Measurements from ENCODE around the gene AFG1L.
"Not testable (repeated sequence)": the region's sequence is repeated elsewhere in the genome, so short reads cannot be mapped to it uniquely, and the experiment has no call there.

Gene AFG1L

GRCh38 chr6:108416047-108416833 is 121.4 kb downstream of the AFG1L start:
- peak; percentile 20 for DNase-seq (ENCODE audit: low read depth)

DNA sequence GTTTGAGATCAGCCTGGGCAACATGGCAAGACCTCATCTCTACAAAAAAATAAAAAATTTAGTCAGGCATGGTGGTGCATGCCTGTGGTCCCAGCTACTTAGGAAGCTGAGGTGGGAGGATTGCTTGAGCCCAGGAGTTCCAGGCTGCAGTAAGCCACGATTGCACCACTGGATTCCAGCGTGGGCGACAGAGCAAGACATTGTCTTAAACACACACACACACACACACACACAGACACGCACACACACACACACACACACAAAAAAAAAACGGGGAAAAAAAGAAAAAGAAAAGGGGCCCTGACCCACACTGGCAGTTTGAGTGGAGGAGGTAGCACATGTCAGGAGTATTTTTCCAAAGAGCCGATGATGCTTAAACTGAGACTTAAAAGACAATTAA is 122.2 kb downstream of the AFG1L start:
- DNase-seq (ENCODE audit: low read depth): peak; percentile 96

DNA sequence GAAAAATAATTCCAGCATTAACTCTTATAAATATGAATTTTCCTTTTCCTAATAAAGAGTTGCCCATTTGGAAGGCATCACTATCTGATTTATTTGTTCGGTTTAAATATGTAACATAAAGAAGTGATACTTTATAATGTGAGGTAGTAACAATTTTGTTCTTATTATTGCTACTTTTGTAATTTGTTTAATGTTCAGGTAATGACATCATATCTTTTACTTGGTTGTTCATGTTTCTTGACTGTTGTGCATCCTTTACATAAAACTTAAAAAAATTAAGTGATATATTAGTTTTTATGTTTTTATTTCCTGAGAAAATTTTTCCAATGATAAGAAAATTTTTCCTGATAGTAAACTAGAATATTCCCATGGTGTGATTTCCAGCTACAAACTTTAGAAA is 124.6 kb downstream of the AFG1L start:
- DNase-seq (ENCODE audit: low read depth): no peak

DNA sequence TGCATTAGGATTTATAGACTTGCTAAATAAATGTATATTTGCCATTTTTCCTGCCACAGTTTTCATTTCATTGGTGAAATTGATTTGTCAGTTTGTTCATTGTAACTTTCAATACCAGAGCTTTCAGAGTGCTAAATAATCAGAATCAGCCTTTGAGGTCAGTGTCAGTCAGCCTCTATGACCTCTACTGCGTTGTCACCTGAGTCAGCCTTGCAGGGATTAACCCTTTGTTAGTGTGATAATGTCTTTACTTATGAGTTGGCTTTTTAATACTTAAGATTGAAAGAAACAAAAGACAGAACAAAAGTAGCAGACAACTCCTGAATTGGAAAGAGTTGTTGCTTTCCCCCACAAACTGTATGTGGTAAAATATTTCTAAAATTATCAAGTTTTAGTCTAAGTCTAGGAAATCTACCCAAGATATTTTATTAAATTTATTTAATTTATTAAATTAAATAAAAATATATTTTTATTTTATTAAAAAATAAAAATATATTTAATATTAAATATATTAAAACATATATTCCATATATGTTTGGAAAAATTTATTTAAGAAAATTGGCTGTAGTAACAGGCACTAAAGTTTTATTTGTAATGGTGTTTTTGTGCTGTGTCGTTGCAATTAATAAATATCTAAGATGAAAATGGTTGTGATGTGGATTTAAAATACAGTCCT is 125.2 kb downstream of the AFG1L start:
- DNase-seq (ENCODE audit: low read depth): no peak

GRCh38 chr6:108421366-108421765 is 126.5 kb downstream of the AFG1L start:
- DNase-seq (ENCODE audit: low read depth): no peak

DNA sequence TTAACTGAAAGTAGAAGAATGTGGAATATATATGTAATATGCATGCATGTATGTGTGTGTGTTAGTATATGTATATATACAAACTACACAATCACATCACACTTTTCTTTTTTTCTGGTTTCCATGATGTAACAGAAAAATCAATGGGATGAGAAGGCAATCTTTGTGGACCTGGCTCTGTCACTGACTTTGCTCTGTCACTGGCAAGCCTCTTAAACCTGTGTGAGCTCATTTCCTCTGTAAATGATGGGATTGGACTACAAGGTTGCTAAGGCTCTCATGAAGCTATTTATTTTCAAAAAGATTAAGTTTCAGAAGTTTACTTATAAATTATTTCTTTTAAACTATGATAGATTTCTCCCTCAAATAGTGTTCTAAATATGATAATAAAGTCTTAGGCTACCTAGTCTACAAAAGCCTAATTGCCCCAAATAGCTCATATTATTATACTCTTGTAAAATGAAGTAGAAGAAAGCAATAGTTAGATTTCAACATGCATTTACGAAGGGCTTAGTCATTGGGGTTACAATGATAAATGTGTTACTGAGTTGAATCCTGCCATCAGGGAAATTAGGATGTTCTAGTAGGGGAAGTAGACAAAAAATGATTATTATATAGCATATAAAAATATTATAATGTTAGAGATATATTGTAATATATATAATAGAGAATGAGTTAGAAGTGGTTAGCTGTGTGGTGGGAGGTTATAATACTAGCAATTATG is 129.3 kb downstream of the AFG1L start:
- DNase-seq (ENCODE audit: low read depth): peak; percentile 63

GRCh38 chr6:108425428-108425827 is 130.6 kb downstream of the AFG1L start:
- no peak for DNase-seq (ENCODE audit: low read depth)

GRCh38 chr6:108432143-108432542 is 137.3 kb downstream of the AFG1L start:
- DNase-seq (ENCODE audit: low read depth): no peak

DNA sequence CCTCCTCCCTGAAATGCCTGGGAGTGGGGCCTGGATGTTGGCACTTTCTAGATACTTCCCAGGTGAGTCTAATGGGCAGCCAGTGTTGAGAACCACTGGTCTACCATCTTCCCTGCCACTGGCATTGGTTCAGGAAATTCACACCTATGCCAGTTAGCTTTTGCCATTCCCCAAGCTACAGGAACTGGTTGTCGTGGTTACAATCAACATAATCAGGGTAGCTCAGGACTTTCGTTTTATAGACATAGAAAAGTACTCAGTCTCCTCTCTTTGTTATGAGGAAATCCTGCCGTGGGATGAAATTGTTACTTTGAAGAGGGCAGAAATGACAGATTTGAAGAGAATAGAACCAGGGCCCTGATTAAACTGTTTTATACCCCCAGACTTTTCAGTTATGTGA is 137.9 kb downstream of the AFG1L start:
- DNase-seq (ENCODE audit: low read depth): no peak

- DNase-seq (ENCODE audit: low read depth): no peak
Measured at GRCh38 chr6:108434222-108434621, 139.4 kb downstream of the AFG1L start.

GRCh38 chr6:108435391-108435790 is 140.5 kb downstream of the AFG1L start:
- DNase-seq (ENCODE audit: low read depth): no peak

GRCh38 chr6:108436771-108437170 is 141.9 kb downstream of the AFG1L start:
- DNase-seq (ENCODE audit: low read depth): no peak

DNA sequence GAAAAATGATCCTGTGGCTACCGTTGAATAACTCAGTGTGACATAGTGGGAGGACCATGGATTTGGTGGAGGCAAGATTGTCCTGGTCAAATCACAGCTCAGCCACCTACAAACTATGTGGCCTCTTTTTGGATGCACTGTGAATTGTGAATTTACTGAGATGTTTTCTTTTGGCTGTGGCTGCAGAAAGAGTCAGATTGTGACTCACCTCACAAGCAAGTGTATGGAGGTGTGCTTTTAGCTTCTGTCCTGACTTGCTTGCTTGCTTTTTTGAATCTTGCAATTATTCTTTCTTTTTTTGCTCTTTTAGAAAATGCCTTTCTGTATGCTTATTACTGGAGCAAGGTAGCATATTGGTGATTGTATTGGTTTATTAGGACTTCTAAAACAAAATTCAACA is 143.0 kb downstream of the AFG1L start:
- DNase-seq (ENCODE audit: low read depth): no peak

DNA sequence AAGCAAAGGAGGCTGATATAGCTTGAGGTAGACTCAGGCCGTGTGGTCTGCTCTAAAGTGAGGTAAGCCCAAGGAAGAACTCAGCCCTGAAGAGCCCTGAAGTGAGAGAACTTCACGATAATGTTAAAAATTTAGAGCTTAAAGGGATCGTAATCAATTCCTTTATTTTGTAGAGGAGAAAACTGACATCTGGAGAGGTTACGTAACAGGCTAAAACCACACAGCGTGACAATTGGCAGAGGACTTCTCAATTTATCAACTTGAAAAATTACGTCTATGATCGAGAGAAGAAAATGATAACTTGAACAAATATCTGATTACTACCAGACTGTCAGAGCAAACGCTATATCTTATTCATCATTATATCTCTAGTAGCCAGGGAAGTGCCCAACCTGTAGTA is 144.1 kb downstream of the AFG1L start:
- DNase-seq (ENCODE audit: low read depth): no peak

DNA sequence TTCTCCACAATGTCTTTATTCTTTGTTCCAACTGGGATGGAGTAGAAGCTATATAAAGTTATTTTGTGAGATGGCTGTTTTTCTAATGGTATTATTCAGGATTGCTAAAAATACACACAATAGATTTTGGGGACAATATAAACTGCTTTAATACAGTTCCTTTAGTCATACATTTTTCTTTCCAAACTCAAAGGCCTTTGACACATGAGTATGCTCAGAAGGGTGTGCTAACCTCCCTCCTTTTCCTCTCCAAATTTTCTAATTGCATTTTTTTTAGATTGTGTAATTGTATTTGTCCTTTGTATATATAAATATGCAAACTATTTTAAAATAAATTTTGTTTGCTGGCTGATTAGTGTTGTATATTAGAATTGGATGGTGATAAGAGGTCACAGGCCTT is 146.3 kb downstream of the AFG1L start:
- no peak for DNase-seq (ENCODE audit: low read depth)

DNA sequence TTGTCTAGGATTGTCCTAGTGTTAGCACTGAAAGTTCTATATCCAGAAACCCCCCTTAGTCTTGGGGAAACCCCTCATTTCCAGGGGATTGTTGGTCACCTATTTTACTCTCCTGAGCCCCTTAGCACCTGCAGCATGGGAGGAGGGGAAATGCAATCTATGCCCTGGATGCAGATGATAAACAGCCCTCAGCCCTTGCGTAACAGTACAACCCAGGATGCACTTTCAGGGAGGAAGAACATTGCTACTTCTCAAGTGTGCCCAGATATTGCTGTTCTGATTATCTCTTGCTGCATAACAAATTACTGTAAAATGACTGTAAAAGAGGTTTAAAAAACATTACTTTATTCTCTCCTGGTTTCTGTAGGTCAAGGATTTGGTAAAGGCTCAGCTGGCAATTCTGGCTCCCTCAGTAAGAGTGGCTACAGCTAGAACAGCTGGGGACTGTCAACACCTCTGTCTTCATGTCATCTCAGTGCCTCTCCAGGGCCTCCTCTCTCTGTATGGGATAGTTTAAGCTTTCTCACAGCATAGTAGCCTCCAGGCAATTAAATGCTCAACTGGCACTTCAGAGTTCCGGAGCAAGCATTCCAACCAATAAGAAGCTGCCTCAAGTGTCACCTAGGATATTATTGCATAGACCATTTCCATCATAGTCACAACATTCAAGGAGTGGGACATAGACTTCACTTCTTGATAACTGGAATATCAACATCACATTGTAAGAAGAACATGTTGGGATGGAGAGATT is 148.1 kb downstream of the AFG1L start:
- peak; percentile 27 for DNase-seq (ENCODE audit: low read depth)

DNA sequence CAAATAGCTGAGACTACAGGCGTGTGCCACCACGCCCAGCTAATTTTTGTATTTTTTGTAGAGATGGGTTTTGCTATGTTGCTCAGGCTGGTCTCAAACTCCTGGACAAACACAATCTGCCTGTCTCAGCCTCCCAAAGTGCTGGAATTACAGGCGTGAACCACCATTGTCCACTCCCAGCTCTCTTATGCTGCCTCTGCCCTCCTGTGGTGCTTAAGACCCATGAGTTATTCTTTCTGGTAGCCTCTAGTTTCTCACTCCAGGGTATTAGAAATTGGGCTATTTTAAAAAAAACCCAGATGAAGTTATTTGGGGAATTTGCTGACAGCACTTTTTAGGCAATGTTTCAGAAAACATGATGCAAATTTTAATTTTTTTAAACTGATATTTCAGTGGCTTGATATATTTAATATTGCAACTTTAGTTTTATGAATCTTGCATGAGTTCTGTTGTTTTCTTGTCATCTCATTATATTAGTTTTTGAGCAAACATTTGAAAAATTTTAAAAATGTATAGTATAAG is 151.8 kb downstream of the AFG1L start:
- DNase-seq (ENCODE audit: low read depth): no peak

DNA sequence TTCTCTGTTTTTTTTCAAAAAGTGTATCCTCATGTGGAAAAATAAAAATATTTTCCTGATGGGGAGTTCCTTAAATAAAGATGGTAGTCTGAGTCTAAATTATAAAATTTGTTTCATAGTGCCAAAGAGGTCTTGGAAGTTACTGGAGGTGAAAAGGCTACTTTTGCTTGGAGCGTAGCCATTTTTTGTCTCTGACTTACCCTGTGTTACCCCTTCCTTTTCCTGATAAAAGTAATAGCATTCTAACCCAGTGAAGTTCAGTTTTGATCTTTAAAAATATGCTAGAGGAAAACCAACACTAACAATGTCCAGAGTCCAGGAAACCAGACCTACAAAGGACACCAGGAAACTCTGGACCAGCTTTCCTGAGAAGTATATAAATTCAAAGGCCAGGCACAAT is 153.6 kb downstream of the AFG1L start:
- DNase-seq (ENCODE audit: low read depth): no peak

- DNase-seq (ENCODE audit: low read depth): not testable (repeated sequence)
Measured at GRCh38 chr6:108449717-108450116, 154.9 kb downstream of the AFG1L start.

- DNase-seq (ENCODE audit: low read depth): no peak
Measured at GRCh38 chr6:108451816-108452215, 157.0 kb downstream of the AFG1L start.

- DNase-seq (ENCODE audit: low read depth): peak; percentile 91
Measured at GRCh38 chr6:108452711-108453195, 157.9 kb downstream of the AFG1L start.
